ENCODE data around the gene SLC35A2.
"Not testable (repeated sequence)": the region's sequence is repeated elsewhere in the genome, so short reads cannot be mapped to it uniquely, and the experiment has no call there.

The SLC35A2 gene

GRCh38 chrX:48854898-48855297 is 56.5 kb downstream of the SLC35A2 start:
- TF ChIP-seq CTCF (conservative IDR thresholded peaks at IDR 0.05; ENCODE audit: low read depth, low read length): no peak
- Histone ChIP-seq H4K20me1 (ENCODE audit: insufficient read depth) (no peaks in the 10 kb centered on the region), H3K4me3 (IDR thresholded peaks at IDR 0.05; ENCODE audit: insufficient read depth, low read depth, low read length) (no peak overlapping the region), H2AFZ (ENCODE audit: low read depth) (no peak overlapping the region), H3K4me1 (ENCODE audit: low read depth, poor library complexity, severe bottlenecking) (no peaks in the 10 kb centered on the region), H3K79me2 (ENCODE audit: insufficient read depth, low read depth) (no peaks in the 10 kb centered on the region), H3K36me3 (ENCODE audit: insufficient read depth) (no peaks in the 10 kb centered on the region), H3K9ac (no peak overlapping the region), H3K4me2 (no peak overlapping the region), H3K27ac (no peak overlapping the region), H3K27me3 (ENCODE audit: insufficient read depth, low read depth) (no peaks in the 10 kb centered on the region)

- H3K4me1 ChIP-seq (ENCODE audit: low read depth, poor library complexity, severe bottlenecking); H3K4me3 ChIP-seq (IDR thresholded peaks at IDR 0.05; ENCODE audit: insufficient read depth, low read depth, low read length); H3K4me2 ChIP-seq; H2AFZ ChIP-seq (ENCODE audit: low read depth); H3K79me2 ChIP-seq (ENCODE audit: insufficient read depth, low read depth); H3K36me3 ChIP-seq (ENCODE audit: insufficient read depth); H3K27me3 ChIP-seq (ENCODE audit: insufficient read depth, low read depth); H3K9ac ChIP-seq; H4K20me1 ChIP-seq (ENCODE audit: insufficient read depth); H3K27ac ChIP-seq: not testable (repeated sequence)
These were observed 57.2 kb downstream of the SLC35A2 start for GRCh38 chrX:48854121-48854804.

GRCh38 chrX:48853494-48853893 is 58.0 kb downstream of the SLC35A2 start:
- not testable (repeated sequence) for H3K27ac ChIP-seq; H3K4me3 ChIP-seq (IDR thresholded peaks at IDR 0.05; ENCODE audit: insufficient read depth, low read depth, low read length); H4K20me1 ChIP-seq (ENCODE audit: insufficient read depth); H2AFZ ChIP-seq (ENCODE audit: low read depth); H3K36me3 ChIP-seq (ENCODE audit: insufficient read depth); H3K27me3 ChIP-seq (ENCODE audit: insufficient read depth, low read depth); H3K9ac ChIP-seq; H3K79me2 ChIP-seq (ENCODE audit: insufficient read depth, low read depth); H3K4me1 ChIP-seq (ENCODE audit: low read depth, poor library complexity, severe bottlenecking); H3K4me2 ChIP-seq

Data from KMS-11 (cell line).